Activated CD4-positive, CD25-positive, alpha-beta regulatory T cell treated with anti-CD3 and anti-CD28 coated beads, Interleukin-2, amount 50 U/mL, for 16 hours (primary cell): Measurements from ENCODE around the gene RASA4B.
"Not testable (repeated sequence)": the region's sequence is repeated elsewhere in the genome, so short reads cannot be mapped to it uniquely, and the experiment has no call there.

Source experiments
- DNase-seq: peaks from one replicate; pipeline ENCODE4 v3.0.0-alpha.2; 2020; ENCODE audit warnings: low read depth, low spot score

Gene RASA4B

GRCh38 chr7:102517550-102518147 lies at the start of gene RASA4B:
Gene RASA4B, minus strand, starts transcription at chr7:102517777. Its CDS starts 67 bp downstream, at chr7:102517710.
- DNase-seq = not testable (repeated sequence)

- not testable (repeated sequence) for DNase-seq
Measured at GRCh38 chr7:102550808-102551422, 33.3 kb upstream of the RASA4B start, which contains the start of gene SPDYE2. Gene SPDYE2, plus strand, starts transcription at chr7:102551226. Its CDS starts 2,030 bp downstream, at chr7:102553256.

- DNase-seq = not testable (repeated sequence)
Measured at GRCh38 chr7:102546353-102546752, 28.8 kb upstream of the RASA4B start.

- DNase-seq = not testable (repeated sequence)
Measured at GRCh38 chr7:102545288-102545687, 27.7 kb upstream of the RASA4B start.

- DNase-seq = not testable (repeated sequence)
Measured at GRCh38 chr7:102544372-102544771, 26.8 kb upstream of the RASA4B start.

GRCh38 chr7:102543596-102543995 lies 26.0 kb upstream of the RASA4B start, which contains the start of gene UPK3BL2:
Gene UPK3BL2, minus strand, starts transcription at chr7:102543696. Its CDS starts 60 bp downstream, at chr7:102543636.
- DNase-seq = not testable (repeated sequence)

- not testable (repeated sequence) for DNase-seq
Measured at GRCh38 chr7:102542771-102543170, 25.2 kb upstream of the RASA4B start.

GRCh38 chr7:102542083-102542482 lies 24.5 kb upstream of the RASA4B start:
- not testable (repeated sequence) for DNase-seq

- not testable (repeated sequence) for DNase-seq
Measured at GRCh38 chr7:102540604-102541003, 23.0 kb upstream of the RASA4B start.

GRCh38 chr7:102535062-102535615 lies 17.6 kb upstream of the RASA4B start:
- not testable (repeated sequence) for DNase-seq

GRCh38 chr7:102532127-102532526 lies 14.6 kb upstream of the RASA4B start:
- not testable (repeated sequence) for DNase-seq

GRCh38 chr7:102531583-102531982 lies 14.0 kb upstream of the RASA4B start:
- not testable (repeated sequence) for DNase-seq

GRCh38 chr7:102527822-102528793 lies 10.5 kb upstream of the RASA4B start:
- not testable (repeated sequence) for DNase-seq

GRCh38 chr7:102527182-102527581 lies 9.6 kb upstream of the RASA4B start:
- not testable (repeated sequence) for DNase-seq

GRCh38 chr7:102524803-102525202 lies 7.2 kb upstream of the RASA4B start:
- DNase-seq = not testable (repeated sequence)

- not testable (repeated sequence) for DNase-seq
Measured at GRCh38 chr7:102520797-102521196, 3.2 kb upstream of the RASA4B start.

- not testable (repeated sequence) for DNase-seq
Measured at GRCh38 chr7:102516951-102517350, 626 bp downstream of the RASA4B start.

- DNase-seq = not testable (repeated sequence)
Measured at GRCh38 chr7:102515889-102516288, 1.7 kb downstream of the RASA4B start.

GRCh38 chr7:102514881-102515721 lies 2.5 kb downstream of the RASA4B start:
- DNase-seq = not testable (repeated sequence)

GRCh38 chr7:102512642-102513221 lies 4.8 kb downstream of the RASA4B start:
- DNase-seq = not testable (repeated sequence)
